Lower lobe of right lung (tissue), 2 donors: ENCODE data around the gene CATSPER3. TPM values are rescaled to one million over a fixed set of nuclear protein-coding genes. Genes with fewer than 3 reads are reported as not detected.

Source experiments
- ATAC-seq, 2 donors: fragments of 200-7000 bp; cut with Tn5 transposase; one replicate each; pipeline ENCODE4 v1.9.1; 2020 to 2022; ENCODE audit warnings: mild to moderate bottlenecking in 2 of 2, moderate library complexity in 2 of 2
- DNase-seq: peaks from one replicate; pipeline ENCODE4 v3.0.0-alpha.2; 2020
- H3K27ac ChIP-seq: fragments of 200-600 bp; one replicate; pipeline ENCODE4 v1.8.0; 2022
- H3K27me3 ChIP-seq: fragments of 200-600 bp; one replicate; pipeline ENCODE4 v1.8.0; 2022; ENCODE audit warnings: low read depth
- H3K36me3 ChIP-seq: fragments of 200-600 bp; one replicate; pipeline ENCODE4 v1.8.0; 2022; ENCODE audit warnings: mild to moderate bottlenecking
- H3K4me1 ChIP-seq: fragments of 200-600 bp; one replicate; pipeline ENCODE4 v1.8.0; 2022
- H3K4me3 ChIP-seq: fragments of 200-600 bp; one replicate; pipeline ENCODE4 v1.8.0; 2022; ENCODE audit warnings: mild to moderate bottlenecking
- H3K9me3 ChIP-seq: fragments of 200-600 bp; one replicate; pipeline ENCODE4 v1.8.0; 2022
- CTCF ChIP-seq: fragments of 200-600 bp; IDR thresholded peaks from one replicate; pipeline ENCODE4 v1.8.0; 2022; ENCODE audit warnings: antibody characterized with exemption, mild to moderate bottlenecking
- intact Hi-C: fragments of 100-400 bp; cut with DNase I; formaldehyde crosslinking; loops from one replicate; pipeline ENCODE4 v1.11.0; 2022
- total RNA-seq: library from RNA; stranded (reverse); fragmentation: NEBNext Ultra II Directional; extraction: Animal tissue kit (Norgen Biotek cat#: 25700); gene quantifications from one replicate; pipeline ENCODE4 v1.2.1, GENCODE V29; 2021
- donor health status: DM: no; HTN: yes; CAD: no; lungs with severe emphysema.

The CATSPER3 gene
- total RNA-seq, 1 donor from 2014 or later = 0.68 TPM

- Histone ChIP-seq H3K36me3 (peaks cover 38% of the 10 kb centered on the region), H3K9me3 (no peaks in the 10 kb centered on the region), H3K4me3 (no peak overlapping the region), H3K27me3 (no peaks in the 10 kb centered on the region), H3K27ac (no peak overlapping the region), H3K4me1 (no peaks in the 10 kb centered on the region)
- no peak for DNase-seq
- ATAC-seq = no peak
- TF ChIP-seq CTCF = no peak
- intact Hi-C loops = no loop called here
Observed at GRCh38 chr5:134935711-134936602, 31.8 kb upstream of the CATSPER3 start.

- no peak overlapping the region for H3K27ac ChIP-seq
- TF ChIP-seq CTCF = no peak
Observed at GRCh38 chr5:134937526-134937925, 30.2 kb upstream of the CATSPER3 start.

GRCh38 chr5:134938030-134938429 lies 29.7 kb upstream of the CATSPER3 start:
- intact Hi-C loops = no loop called here
- ATAC-seq = no peak
- Histone ChIP-seq H3K4me3 (no peak overlapping the region), H3K27ac (no peak overlapping the region), H3K36me3 (peaks cover 28% of the 10 kb centered on the region), H3K27me3 (no peaks in the 10 kb centered on the region), H3K9me3 (no peaks in the 10 kb centered on the region), H3K4me1 (no peaks in the 10 kb centered on the region)
- no peak for DNase-seq
- TF ChIP-seq CTCF = no peak

More at GRCh38 chr5:134937526-134937925, 30.2 kb upstream of the CATSPER3 start:
- Histone ChIP-seq H3K27me3 (no peaks in the 10 kb centered on the region), H3K36me3 (peaks cover 29% of the 10 kb centered on the region), H3K9me3 (no peaks in the 10 kb centered on the region), H3K4me3 (no peak overlapping the region), H3K4me1 (no peaks in the 10 kb centered on the region)
- intact Hi-C loops = no loop called here
- ATAC-seq (no peak), DNase-seq (no peak)

- intact Hi-C loops = no loop called here
- no peaks in the 10 kb centered on the region for H3K4me1 ChIP-seq
- no peaks in the 10 kb centered on the region for H3K9me3 ChIP-seq
- no peaks in the 10 kb centered on the region for H3K27me3 ChIP-seq
- no peak for TF ChIP-seq CTCF
- H3K27ac ChIP-seq = no peak overlapping the region
- ATAC-seq = no peak
- no peak overlapping the region for H3K4me3 ChIP-seq
- H3K36me3 ChIP-seq = peaks cover 20% of the 10 kb centered on the region
- DNase-seq = no peak
Observed at GRCh38 chr5:134939500-134939899, 28.2 kb upstream of the CATSPER3 start.

- no peak for ATAC-seq
- no peak overlapping the region for H3K27ac ChIP-seq
- TF ChIP-seq CTCF = no peak
Observed at GRCh38 chr5:134943547-134943946, 24.2 kb upstream of the CATSPER3 start.

More at GRCh38 chr5:134943547-134943946, 24.2 kb upstream of the CATSPER3 start:
- H3K4me3 ChIP-seq = no peak overlapping the region
- no peaks in the 10 kb centered on the region for H3K9me3 ChIP-seq
- no peaks in the 10 kb centered on the region for H3K4me1 ChIP-seq
- H3K27me3 ChIP-seq = no peaks in the 10 kb centered on the region
- no peaks in the 10 kb centered on the region for H3K36me3 ChIP-seq
- intact Hi-C loops = no loop called here
- DNase-seq = no peak
